Measurements from ENCODE around the gene MRPL55.

- TF ChIP-seq CTCF (conservative IDR thresholded peaks at IDR 0.05 in 1 of 2, IDR thresholded peaks at IDR 0.05 in 1 of 2; ENCODE audit: extremely low read depth in 1 of 2, insufficient read depth in 1 of 2, low read depth in 1 of 2, low read length in 2 of 2), result no peak
- TF ChIP-seq EZH2 (IDR thresholded peaks at IDR 0.05; ENCODE audit: borderline replicate concordance, low read length), result no peak
Measured at GRCh38 chr1:228077565-228078330, 31.4 kb downstream of the MRPL55 start.
